ENCODE data around the gene MAGEB6B. TPM values are rescaled to one million over a fixed set of nuclear protein-coding genes. Genes with fewer than 3 reads are reported as not detected.

The MAGEB6B gene
- total RNA-seq, 1 donor: not detected

Other genes with a start within 250 kb of the MAGEB6B start
- gene MAGEB18, start 22.3 kb upstream of the MAGEB6B start, total RNA-seq (ENCODE audit: low replicate concordance): not detected in 2 replicates
- not detected in 2 replicates for gene MAGEB6, start 31.8 kb downstream of the MAGEB6B start, total RNA-seq (ENCODE audit: low replicate concordance)
- gene MAGEB5, start 55.6 kb downstream of the MAGEB6B start, total RNA-seq (ENCODE audit: low replicate concordance): not detected in 2 replicates

Measured in fibroblast of the aortic adventitia (primary cell).